GM23338 (cell line): ENCODE measurements around the gene C11orf71.

ENCODE experiments used
- CTCF ChIP-seq, 2 experiments: fragments of 200-600 bp in 1 of 2; sonication (generic) in 1 of 2; conservative IDR thresholded peaks; 2 replicates each; pipeline versions ENCODE4 v1.5.1 to v1.6.1; 2016 to 2017; ENCODE audit warnings: antibody characterized with exemption in 2 of 2, low read depth in 2 of 2, mild to moderate bottlenecking in 2 of 2, moderate library complexity in 1 of 2
- POLR2AphosphoS5 ChIP-seq: IDR thresholded peaks from 2 replicates; pipeline ENCODE4 v1.6.1; 2016; ENCODE audit warnings: antibody characterized with exemption, low read depth

- TF ChIP-seq CTCF (conservative IDR thresholded peaks at IDR 0.05; ENCODE audit: low read depth in 2 of 2) = no peak
- TF ChIP-seq POLR2AphosphoS5 = no peak
These were observed 46.2 kb downstream of the C11orf71 start for GRCh38 chr11:114354076-114354475.
